HG03025 (cell line): Measurements from ENCODE around the gene GPANK1.
A peak's percentile ranks its signal among the peaks of the same experiment; 100 is the strongest.

ENCODE experiments used
- ATAC-seq: cut with Tn5 transposase; IDR thresholded peaks from one replicate; pipeline ENCODE4 v1.9.1; 2021; ENCODE audit warnings: mild to moderate bottlenecking, moderate library complexity; ENCODE audit not compliant: unreplicated experiment, low FRiP score

Gene GPANK1

GRCh38 chr6:31621991-31622390 lies 42.8 kb downstream of the GPANK1 start:
- no peak for ATAC-seq

GRCh38 chr6:31621320-31621939 lies 43.4 kb downstream of the GPANK1 start:
- ATAC-seq: no peak

GRCh38 chr6:31620586-31621319 lies 44.0 kb downstream of the GPANK1 start, which contains the start of gene PRRC2A:
Gene PRRC2A, plus strand, starts transcription at chr6:31620715. Its CDS starts 2,075 bp downstream, at chr6:31622790.
- ATAC-seq: peak; percentile 46

- peak; percentile 85 for ATAC-seq
Measured at GRCh38 chr6:31619805-31620585, 44.8 kb downstream of the GPANK1 start.

GRCh38 chr6:31617010-31617409 lies 47.8 kb downstream of the GPANK1 start:
- ATAC-seq: no peak

GRCh38 chr6:31615748-31616147 lies 49.0 kb downstream of the GPANK1 start:
- ATAC-seq: no peak

- ATAC-seq: no peak
Measured at GRCh38 chr6:31614684-31615578, 49.9 kb downstream of the GPANK1 start, which contains the start of gene AIF1. Gene AIF1, plus strand, starts transcription at chr6:31615234. Its CDS starts 96 bp downstream, at chr6:31615330.

- ATAC-seq: no peak
Measured at GRCh38 chr6:31614075-31614619, 50.6 kb downstream of the GPANK1 start.
